ENCODE results near the gene CEP89.
"Not testable (repeated sequence)": the region's sequence is repeated elsewhere in the genome, so short reads cannot be mapped to it uniquely, and the experiment has no call there.

Gene CEP89

DNA sequence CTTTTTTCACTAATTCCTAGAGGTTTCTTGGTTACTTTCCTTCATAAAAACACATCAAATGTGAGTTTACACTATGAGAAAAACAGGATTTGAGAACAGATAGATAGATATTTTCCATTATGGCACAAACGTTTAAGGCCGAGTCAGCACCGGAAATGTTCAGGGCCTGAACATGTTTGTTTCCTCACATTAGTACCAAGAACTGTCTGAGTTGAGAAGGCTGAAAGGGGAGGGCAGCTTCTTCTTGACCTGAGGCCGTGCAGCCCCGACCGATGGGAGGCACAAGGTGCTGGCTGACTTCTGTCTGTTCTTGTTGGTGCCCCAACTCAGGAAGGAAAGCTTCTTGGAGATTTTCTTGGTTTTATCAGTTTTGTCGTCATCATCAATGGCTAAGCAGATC is 8.0 kb upstream of the CEP89 start:
- H3K4me3 Mint-ChIP-seq; H3K4me1 Mint-ChIP-seq; DNase-seq (ENCODE audit: low spot score in 2 of 2); H3K9me3 Mint-ChIP-seq; ATAC-seq; H3K27ac Mint-ChIP-seq: not testable (repeated sequence)
- H3K36me3 Mint-ChIP-seq, result peaks cover 16% of the 10 kb centered on the region

DNA sequence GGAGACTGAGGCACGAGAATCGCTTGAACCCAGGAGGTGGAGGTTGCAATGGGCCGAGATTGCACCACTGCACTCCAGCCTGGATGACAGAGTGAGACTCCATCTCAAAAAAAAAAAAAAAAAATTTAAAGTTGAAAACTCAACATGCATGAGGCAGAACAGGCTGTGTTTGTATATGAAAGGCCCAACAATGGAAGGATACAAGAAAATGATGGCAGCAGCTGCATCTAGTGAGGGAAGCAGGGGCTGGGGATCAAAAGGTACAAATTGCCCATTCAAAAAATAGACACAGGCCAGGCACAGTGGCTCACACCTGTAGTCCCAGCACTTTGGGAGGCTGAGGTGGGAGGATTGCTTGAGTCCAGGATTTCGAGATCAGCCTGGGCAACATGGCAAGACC is 6.1 kb upstream of the CEP89 start:
- peaks cover 16% of the 10 kb centered on the region for H3K36me3 Mint-ChIP-seq
- not testable (repeated sequence) for H3K4me1 Mint-ChIP-seq; ATAC-seq; DNase-seq (ENCODE audit: low spot score in 2 of 2); H3K9me3 Mint-ChIP-seq; H3K4me3 Mint-ChIP-seq; H3K27ac Mint-ChIP-seq

GRCh38 chr19:32977280-32977679 is 5.5 kb upstream of the CEP89 start:
- Mint-ChIP-seq H3K36me3 (peaks cover 16% of the 10 kb centered on the region), H3K4me3 (no peak overlapping the region), H3K9me3 (no peaks in the 10 kb centered on the region), H3K27ac (no peak overlapping the region), H3K4me1 (peaks cover 9% of the 10 kb centered on the region)
- ATAC-seq (no peak), DNase-seq (ENCODE audit: low spot score in 2 of 2) (no peak)

- DNase-seq (ENCODE audit: low spot score in 2 of 2), result peak; percentile 52 to 79
- ATAC-seq, result no peak
- no peak overlapping the region for H3K4me3 Mint-ChIP-seq
- no peaks in the 10 kb centered on the region for H3K9me3 Mint-ChIP-seq
- peaks cover 25% of the 10 kb centered on the region for H3K36me3 Mint-ChIP-seq
- H3K4me1 Mint-ChIP-seq, result peaks cover 19% of the 10 kb centered on the region
- no peak overlapping the region for H3K27ac Mint-ChIP-seq
Measured at GRCh38 chr19:32976223-32976805, 4.6 kb upstream of the CEP89 start.

GRCh38 chr19:32971012-32971595 is 654 bp downstream of the CEP89 start:
- H3K9me3 Mint-ChIP-seq, result no peaks in the 10 kb centered on the region
- DNase-seq (ENCODE audit: low spot score in 2 of 2) (no peak), ATAC-seq (no peak)

DNA sequence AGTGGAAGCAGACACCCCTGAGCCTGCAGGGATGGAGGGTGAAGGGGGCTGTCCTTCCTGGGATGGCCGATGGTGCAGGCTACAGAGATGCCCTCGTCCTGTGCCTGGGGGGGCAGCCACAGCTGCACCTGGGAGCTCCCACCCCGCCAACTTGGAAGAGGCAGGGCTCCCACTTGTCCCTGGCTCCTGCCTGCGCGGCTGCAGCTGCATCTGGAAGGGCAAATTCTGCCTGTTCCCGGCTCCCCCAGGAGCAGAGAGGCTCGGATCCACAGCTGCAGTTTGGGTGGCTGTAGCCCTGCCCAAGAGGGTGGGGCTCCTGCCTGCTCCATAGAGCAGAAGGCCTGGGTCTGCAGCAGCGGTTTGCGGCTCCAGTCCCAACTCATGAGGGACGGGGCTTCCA is 2.2 kb downstream of the CEP89 start:
- H3K4me1 Mint-ChIP-seq, result peaks cover 21% of the 10 kb centered on the region
- ATAC-seq (no peak), DNase-seq (ENCODE audit: low spot score in 2 of 2) (no peak)
- H3K9me3 Mint-ChIP-seq, result no peaks in the 10 kb centered on the region
- no peak overlapping the region for H3K4me3 Mint-ChIP-seq
- no peak overlapping the region for H3K27ac Mint-ChIP-seq
- H3K36me3 Mint-ChIP-seq, result peaks cover 18% of the 10 kb centered on the region

More at GRCh38 chr19:32971012-32971595, 654 bp downstream of the CEP89 start:
- Mint-ChIP-seq H3K4me3 (peak overlapping the region; percentile 99), H3K4me1 (peaks cover 26% of the 10 kb centered on the region), H3K27ac (peak overlapping the region; percentile 96), H3K36me3 (peaks cover 10% of the 10 kb centered on the region)

DNA sequence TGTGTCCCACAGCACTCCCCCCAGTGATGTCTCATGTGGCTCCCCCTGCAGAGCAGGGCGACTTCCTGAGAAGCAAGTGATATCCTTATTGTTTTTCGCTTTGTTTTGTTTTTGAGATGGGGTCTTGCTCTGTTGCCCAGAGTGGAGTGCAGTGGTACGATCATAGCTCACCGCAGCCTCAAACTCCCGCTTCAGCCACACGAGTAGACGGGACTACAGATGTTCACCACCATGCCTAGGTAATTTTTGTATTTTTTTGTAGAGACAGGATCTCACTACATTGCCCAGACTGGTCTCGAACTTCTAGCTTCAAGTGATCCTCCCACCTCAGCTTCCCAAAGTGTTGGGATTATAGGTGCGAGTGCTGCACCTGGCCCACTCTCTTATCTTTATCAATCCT is 5.0 kb downstream of the CEP89 start:
- DNase-seq (ENCODE audit: low spot score in 2 of 2), result no peak
- H3K27ac Mint-ChIP-seq, result no peak overlapping the region
- H3K9me3 Mint-ChIP-seq, result no peaks in the 10 kb centered on the region
- peaks cover 30% of the 10 kb centered on the region for H3K36me3 Mint-ChIP-seq
- H3K4me3 Mint-ChIP-seq, result no peak overlapping the region
- peaks cover 16% of the 10 kb centered on the region for H3K4me1 Mint-ChIP-seq
- no peak for ATAC-seq

- DNase-seq (ENCODE audit: low spot score in 2 of 2), result no peak
- Mint-ChIP-seq H3K27ac (no peak overlapping the region), H3K36me3 (peaks cover 67% of the 10 kb centered on the region), H3K9me3 (no peaks in the 10 kb centered on the region), H3K4me3 (no peak overlapping the region), H3K4me1 (no peaks in the 10 kb centered on the region)
- ATAC-seq, result no peak
Measured at GRCh38 chr19:32945260-32945659, 26.5 kb downstream of the CEP89 start.

DNA sequence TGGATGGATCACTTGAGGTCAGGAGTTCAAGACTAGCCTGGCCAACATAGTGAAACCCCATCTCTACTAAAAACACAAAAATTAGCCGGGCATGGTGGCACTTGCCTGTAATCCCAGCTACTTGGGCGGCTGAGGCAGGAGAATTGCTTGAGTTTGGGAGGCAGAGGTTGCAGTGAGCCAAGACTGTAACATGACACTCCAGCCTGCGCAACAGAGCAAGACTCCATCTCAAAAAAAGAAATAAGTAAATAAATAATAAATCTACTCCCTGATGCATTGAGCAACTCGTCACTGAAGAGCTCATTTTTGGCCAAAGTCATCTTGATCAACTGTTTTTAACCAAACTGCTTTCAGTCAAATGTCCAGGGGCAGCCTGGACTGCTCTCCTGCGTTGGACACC is 30.5 kb downstream of the CEP89 start:
- not testable (repeated sequence) for ATAC-seq; H3K27ac Mint-ChIP-seq; H3K4me1 Mint-ChIP-seq; DNase-seq (ENCODE audit: low spot score in 2 of 2); H3K4me3 Mint-ChIP-seq; H3K9me3 Mint-ChIP-seq
- peaks cover 50% of the 10 kb centered on the region for H3K36me3 Mint-ChIP-seq

DNA sequence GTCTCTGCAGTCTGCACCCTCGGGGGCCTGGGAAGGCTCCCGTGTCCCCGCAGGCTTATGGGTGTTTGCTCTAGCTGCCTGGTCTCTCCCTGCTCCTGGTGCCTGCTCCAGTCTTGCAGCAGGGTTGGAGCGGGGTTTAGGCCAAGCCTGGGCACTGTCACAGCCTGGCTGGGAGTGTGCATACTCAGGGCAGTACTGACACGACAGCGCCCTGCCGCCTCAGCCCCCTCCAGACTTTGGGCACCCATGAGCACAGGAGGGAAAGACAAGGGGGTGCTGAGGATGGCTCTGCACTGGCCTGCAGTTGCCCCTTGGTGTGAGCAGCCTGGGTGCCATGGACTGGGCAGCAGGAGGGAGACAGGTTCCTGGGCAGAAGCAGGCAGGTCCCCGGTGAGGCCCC is 35.7 kb downstream of the CEP89 start:
- peaks cover 26% of the 10 kb centered on the region for H3K36me3 Mint-ChIP-seq
- DNase-seq (ENCODE audit: low spot score in 2 of 2) (no peak), ATAC-seq (peak; percentile 11)
- no peak overlapping the region for H3K27ac Mint-ChIP-seq
- H3K4me3 Mint-ChIP-seq, result no peak overlapping the region
- H3K4me1 Mint-ChIP-seq, result peaks cover 8% of the 10 kb centered on the region
- no peaks in the 10 kb centered on the region for H3K9me3 Mint-ChIP-seq

GRCh38 chr19:32935629-32936028 is 36.1 kb downstream of the CEP89 start:
- no peak for DNase-seq (ENCODE audit: low spot score in 2 of 2)
- peak; percentile 13 for ATAC-seq
- Mint-ChIP-seq H3K36me3 (peaks cover 30% of the 10 kb centered on the region), H3K27ac (no peak overlapping the region), H3K4me3 (no peak overlapping the region), H3K4me1 (peaks cover 8% of the 10 kb centered on the region), H3K9me3 (no peaks in the 10 kb centered on the region)

DNA sequence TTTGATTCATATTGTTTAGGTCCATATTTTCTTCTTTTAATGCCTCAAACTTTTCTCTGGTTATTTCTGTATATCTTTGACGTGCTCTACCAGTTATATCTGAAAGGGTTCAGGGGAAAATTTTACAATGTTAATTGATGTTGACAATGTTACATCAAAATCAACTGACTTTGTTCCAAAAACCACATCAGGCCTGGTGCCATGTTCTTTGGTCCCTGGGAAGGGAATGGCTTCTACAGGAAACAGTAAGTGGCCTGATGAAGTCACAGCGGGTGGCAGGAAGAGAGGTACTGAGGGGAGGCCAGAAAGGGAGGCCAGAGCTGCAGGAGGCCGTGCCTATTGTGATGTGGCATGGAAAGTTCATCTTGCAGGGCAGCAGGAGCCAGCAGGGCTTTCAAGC is 38.2 kb downstream of the CEP89 start:
- Mint-ChIP-seq H3K4me3 (no peak overlapping the region), H3K27ac (peak overlapping the region; percentile 17)
- ATAC-seq, result no peak

DNA sequence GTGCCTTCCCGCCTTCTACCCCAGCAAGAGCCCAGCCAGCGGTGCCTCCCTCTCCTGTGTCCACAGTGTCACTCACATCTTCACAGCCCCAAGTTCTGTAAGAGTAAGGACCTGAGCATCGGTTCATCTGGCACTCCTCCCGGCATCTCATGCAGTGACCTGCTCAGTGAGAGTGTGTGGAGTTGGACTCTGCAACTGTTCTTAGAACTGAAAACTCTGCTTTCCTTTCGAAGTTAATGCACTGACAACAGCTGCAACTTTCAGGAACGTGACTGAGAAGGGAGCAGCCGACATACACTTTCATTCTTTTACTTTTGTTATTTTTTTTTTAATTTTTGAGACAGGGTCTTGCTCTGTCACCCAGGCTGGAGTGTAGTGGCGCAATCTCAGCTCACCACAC is 41.2 kb downstream of the CEP89 start:
- no peak for ATAC-seq
- peaks cover 37% of the 10 kb centered on the region for H3K36me3 Mint-ChIP-seq
- no peak overlapping the region for H3K4me3 Mint-ChIP-seq
- DNase-seq (ENCODE audit: low spot score in 2 of 2), result no peak
- peaks cover 5% of the 10 kb centered on the region for H3K9me3 Mint-ChIP-seq
- no peak overlapping the region for H3K27ac Mint-ChIP-seq
- H3K4me1 Mint-ChIP-seq, result peaks cover 8% of the 10 kb centered on the region

More for the DNA sequence above, 38.2 kb downstream of the CEP89 start:
- no peak for DNase-seq (ENCODE audit: low spot score in 2 of 2)
- Mint-ChIP-seq H3K36me3 (peaks cover 32% of the 10 kb centered on the region), H3K9me3 (peaks cover 2% of the 10 kb centered on the region), H3K4me1 (peaks cover 8% of the 10 kb centered on the region)

- no peak for ATAC-seq
- H3K4me1 Mint-ChIP-seq, result peaks cover 3% of the 10 kb centered on the region
- peaks cover 40% of the 10 kb centered on the region for H3K36me3 Mint-ChIP-seq
Measured at GRCh38 chr19:32928806-32929205, 43.0 kb downstream of the CEP89 start.

GRCh38 chr19:32924200-32924599 is 47.6 kb downstream of the CEP89 start:
- Mint-ChIP-seq H3K27ac (no peak overlapping the region), H3K4me3 (no peak overlapping the region), H3K36me3 (peaks cover 25% of the 10 kb centered on the region), H3K4me1 (no peaks in the 10 kb centered on the region), H3K9me3 (peaks cover 5% of the 10 kb centered on the region)
- DNase-seq (ENCODE audit: low spot score in 2 of 2), result no peak
- no peak for ATAC-seq

More at GRCh38 chr19:32928806-32929205, 43.0 kb downstream of the CEP89 start:
- peaks cover 5% of the 10 kb centered on the region for H3K9me3 Mint-ChIP-seq
- DNase-seq (ENCODE audit: low spot score in 2 of 2), result no peak
- H3K27ac Mint-ChIP-seq, result no peak overlapping the region
- no peak overlapping the region for H3K4me3 Mint-ChIP-seq

- peak; percentile 55 for ATAC-seq
- DNase-seq (ENCODE audit: low spot score in 2 of 2), result no peak
- Mint-ChIP-seq H3K4me3 (no peak overlapping the region), H3K27ac (no peak overlapping the region), H3K9me3 (no peaks in the 10 kb centered on the region), H3K4me1 (no peaks in the 10 kb centered on the region), H3K36me3 (peaks cover 29% of the 10 kb centered on the region)
Measured at GRCh38 chr19:32921624-32922023, 50.1 kb downstream of the CEP89 start.

All from stimulated activated effector memory CD8-positive, alpha-beta T cell treated with anti-CD3 and anti-CD28 coated beads, Interleukin-12 subunit alpha, Interleukin-12 subunit beta, amount 100 ng/mL, for 72 hours (primary cell).